GM06990 (cell line): Measurements from ENCODE around the gene GPX2.

Experiments used
- DNase-seq: peaks from one replicate; pipeline ENCODE4 v3.0.0-alpha.2; 2011; ENCODE audit not compliant: insufficient read length; ENCODE audit errors: extremely low read depth
- H3K27me3 ChIP-seq: replicated peaks from 2 replicates; pipeline ENCODE4 v1.6.0; 2011; ENCODE audit warnings: low read length; ENCODE audit not compliant: control insufficient read depth, insufficient read depth
- H3K36me3 ChIP-seq: 2 replicates; pipeline ENCODE4 v1.5.1; 2011; ENCODE audit warnings: low read length; ENCODE audit not compliant: control insufficient read depth, insufficient read depth
- H3K4me3 ChIP-seq: replicated peaks from 2 replicates; pipeline ENCODE4 v1.5.1; 2011; ENCODE audit warnings: low read depth, mild to moderate bottlenecking, control low read depth, low read length
- CTCF ChIP-seq: IDR thresholded peaks from 2 replicates; pipeline ENCODE4 v1.5.1; 2011; ENCODE audit warnings: low read length, control low read depth, mild to moderate bottlenecking, inconsistent platforms; ENCODE audit not compliant: insufficient read depth, poor library complexity, severe bottlenecking

The GPX2 gene

DNA sequence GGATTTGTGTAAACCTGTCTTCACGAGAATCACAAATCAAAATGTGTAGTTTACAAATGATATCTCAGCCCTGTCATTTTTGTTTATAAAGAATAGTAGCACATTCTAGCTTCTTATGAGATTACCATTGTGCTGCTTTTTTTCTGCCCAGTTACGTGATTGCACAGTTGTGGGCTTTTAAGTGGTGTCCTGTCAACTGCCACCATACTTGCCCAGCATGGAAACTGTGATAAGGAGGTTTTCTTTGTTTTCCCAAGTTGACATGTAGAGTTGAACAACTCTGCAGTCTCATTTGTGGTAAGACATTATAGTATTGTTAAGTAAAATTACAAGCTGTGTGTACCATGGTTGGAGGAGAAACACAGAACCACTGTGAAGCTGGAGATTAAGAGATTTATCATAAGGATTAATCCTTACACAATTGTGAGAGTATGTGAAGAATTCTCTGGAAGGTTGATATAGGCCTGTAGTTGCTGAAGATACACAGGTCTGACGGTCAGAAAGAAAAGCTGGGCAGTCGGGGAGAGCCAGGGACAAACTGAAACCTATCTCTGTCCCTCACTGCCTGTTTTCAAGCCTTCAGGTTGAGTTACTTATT is 16.0 kb downstream of the GPX2 start:
- no peak for DNase-seq
- H3K36me3 ChIP-seq, result peaks cover 14% of the 10 kb centered on the region
- no peak for TF ChIP-seq CTCF

DNA sequence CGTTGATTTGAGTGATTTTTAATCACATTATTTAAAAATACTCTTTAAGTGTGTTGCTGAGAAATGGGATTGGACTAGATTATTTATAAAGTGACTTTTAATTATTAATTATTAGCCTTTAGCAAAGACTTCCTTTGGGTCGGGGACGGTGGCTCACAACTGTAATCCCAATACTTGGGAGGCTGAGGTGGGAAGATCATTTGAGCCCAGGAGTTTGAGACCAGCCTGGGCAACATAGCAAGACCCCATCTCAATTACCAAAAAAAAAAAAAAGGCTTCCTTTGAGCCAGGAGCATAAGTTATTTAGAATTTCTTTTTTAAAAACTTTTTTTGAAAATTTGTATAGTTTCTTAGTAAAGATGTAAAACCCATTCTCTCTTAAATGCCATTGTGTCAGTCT is 19.5 kb downstream of the GPX2 start:
- H3K4me3 ChIP-seq, result no peak overlapping the region
- peaks cover 8% of the 10 kb centered on the region for H3K36me3 ChIP-seq
- TF ChIP-seq CTCF, result no peak
- H3K27me3 ChIP-seq, result no peaks in the 10 kb centered on the region
- DNase-seq, result no peak

More for the DNA sequence above, 16.0 kb downstream of the GPX2 start:
- Histone ChIP-seq H3K4me3 (no peak overlapping the region), H3K27me3 (no peaks in the 10 kb centered on the region)

- Histone ChIP-seq H3K4me3 (no peak overlapping the region), H3K27me3 (no peaks in the 10 kb centered on the region), H3K36me3 (peaks cover 4% of the 10 kb centered on the region)
- no peak for DNase-seq
- no peak for TF ChIP-seq CTCF
These were observed 22.1 kb downstream of the GPX2 start for GRCh38 chr14:64920465-64920864.

DNA sequence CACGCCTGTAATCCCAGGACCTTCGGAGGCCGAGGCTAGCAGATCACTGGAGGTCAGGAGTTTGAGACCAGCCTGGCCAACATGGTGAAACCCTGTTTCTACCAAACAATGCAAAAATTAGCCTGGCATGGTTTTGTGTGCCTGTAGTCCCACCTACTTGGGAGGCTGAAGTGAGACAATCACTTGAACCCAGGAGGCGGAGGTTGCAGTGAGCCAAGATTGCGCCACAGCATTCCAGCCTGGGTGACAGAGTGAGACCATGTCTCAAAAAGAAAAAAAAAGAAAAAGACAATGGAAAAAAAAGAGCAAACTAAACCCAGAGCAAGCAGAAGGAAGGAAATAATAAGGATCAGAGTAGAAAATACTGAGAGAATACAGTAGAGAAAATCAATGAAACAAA is 22.9 kb downstream of the GPX2 start:
- no peak for TF ChIP-seq CTCF
- Histone ChIP-seq H3K4me3 (no peak overlapping the region), H3K36me3 (peaks cover 1% of the 10 kb centered on the region; the same call in 1 of the 2 replicates), H3K27me3 (no peaks in the 10 kb centered on the region)
- no peak for DNase-seq

- TF ChIP-seq CTCF, result no peak
- H3K4me3 ChIP-seq, result no peak overlapping the region
These were observed 23.3 kb downstream of the GPX2 start for GRCh38 chr14:64919215-64919614.

DNA sequence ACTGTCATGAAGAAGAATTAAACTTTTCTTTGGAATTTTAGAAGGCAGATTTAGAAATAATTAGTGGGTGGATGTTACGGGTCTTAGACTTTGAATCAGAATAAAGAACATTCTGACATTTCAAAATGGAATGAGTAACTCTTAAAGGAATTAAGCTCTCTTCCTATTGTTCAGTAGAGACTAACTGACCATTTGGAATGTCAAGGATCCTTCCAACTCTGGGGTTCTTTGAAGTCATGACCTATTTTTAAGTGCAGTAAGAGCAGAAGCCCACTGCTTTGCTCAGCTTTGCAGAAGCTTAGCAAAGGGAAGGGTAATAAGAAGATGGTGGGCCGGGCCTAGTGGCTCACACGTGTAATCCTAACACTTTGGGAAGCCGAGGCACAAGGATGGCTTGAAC is 24.3 kb downstream of the GPX2 start:
- Histone ChIP-seq H3K27me3 (no peaks in the 10 kb centered on the region), H3K4me3 (no peak overlapping the region), H3K36me3 (peaks cover 1% of the 10 kb centered on the region; the same call in 1 of the 2 replicates)
- DNase-seq, result no peak
- TF ChIP-seq CTCF, result no peak

More at GRCh38 chr14:64919215-64919614, 23.3 kb downstream of the GPX2 start:
- DNase-seq, result no peak
- Histone ChIP-seq H3K36me3 (peaks cover 1% of the 10 kb centered on the region; the same call in 1 of the 2 replicates), H3K27me3 (no peaks in the 10 kb centered on the region)
